ENCODE measurements around the gene PHACTR2. TPM values are rescaled to one million over a fixed set of nuclear protein-coding genes. Genes with fewer than 3 reads are reported as not detected.
"Not testable (repeated sequence)": the region's sequence is repeated elsewhere in the genome, so short reads cannot be mapped to it uniquely, and the experiment has no call there.

The PHACTR2 gene
- total RNA-seq, 4 donors from 2014 or later: 50.8 to 102 (median 65.1) TPM

DNA sequence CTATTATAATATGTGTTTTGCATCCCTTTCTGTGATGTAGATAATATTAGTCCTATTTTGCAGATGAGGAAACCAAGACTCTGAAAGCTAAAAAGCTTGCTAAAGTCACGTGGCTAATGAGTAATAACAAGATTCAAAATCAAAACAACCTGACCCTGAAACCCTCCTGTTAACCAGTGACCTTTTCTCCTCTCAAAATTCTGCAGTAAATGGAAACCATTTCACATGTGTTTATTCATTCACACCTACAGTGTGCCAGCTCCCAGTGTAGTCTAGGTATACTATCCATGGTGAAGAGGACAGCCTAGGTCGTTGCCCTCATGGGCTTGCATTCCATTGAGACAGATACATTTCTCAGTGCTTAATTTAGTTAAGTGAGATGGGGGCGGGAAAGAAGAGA lies 30.6 kb upstream of the PHACTR2 start:
- DNase-seq (ENCODE audit: low spot score) (no peak), ATAC-seq (ENCODE audit: low FRiP score) (no peak)
- TF ChIP-seq, protein P1, sequence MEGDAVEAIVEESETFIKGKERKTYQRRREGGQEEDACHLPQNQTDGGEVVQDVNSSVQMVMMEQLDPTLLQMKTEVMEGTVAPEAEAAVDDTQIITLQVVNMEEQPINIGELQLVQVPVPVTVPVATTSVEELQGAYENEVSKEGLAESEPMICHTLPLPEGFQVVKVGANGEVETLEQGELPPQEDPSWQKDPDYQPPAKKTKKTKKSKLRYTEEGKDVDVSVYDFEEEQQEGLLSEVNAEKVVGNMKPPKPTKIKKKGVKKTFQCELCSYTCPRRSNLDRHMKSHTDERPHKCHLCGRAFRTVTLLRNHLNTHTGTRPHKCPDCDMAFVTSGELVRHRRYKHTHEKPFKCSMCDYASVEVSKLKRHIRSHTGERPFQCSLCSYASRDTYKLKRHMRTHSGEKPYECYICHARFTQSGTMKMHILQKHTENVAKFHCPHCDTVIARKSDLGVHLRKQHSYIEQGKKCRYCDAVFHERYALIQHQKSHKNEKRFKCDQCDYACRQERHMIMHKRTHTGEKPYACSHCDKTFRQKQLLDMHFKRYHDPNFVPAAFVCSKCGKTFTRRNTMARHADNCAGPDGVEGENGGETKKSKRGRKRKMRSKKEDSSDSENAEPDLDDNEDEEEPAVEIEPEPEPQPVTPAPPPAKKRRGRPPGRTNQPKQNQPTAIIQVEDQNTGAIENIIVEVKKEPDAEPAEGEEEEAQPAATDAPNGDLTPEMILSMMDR (IDR thresholded peaks at IDR 0.05): no peak

DNA sequence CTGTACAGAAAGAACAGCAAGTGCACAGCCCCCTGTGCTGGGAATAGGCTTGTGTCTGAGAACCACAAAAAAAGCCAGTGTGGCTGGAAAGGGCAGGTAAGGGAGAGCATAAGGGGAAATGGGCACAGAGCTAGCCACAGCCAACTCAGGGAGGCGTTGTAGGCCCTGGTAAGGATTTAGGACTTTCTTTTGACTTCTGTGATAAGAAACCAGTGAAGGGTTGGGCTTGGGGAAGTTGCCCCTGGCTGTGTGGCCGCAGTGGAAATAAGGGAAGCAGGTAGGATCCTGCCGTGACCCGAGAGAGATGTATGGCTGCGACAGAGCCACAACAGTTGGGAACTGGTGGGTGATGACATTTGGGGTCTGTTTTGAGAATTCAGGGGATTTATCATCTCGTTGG lies 30.0 kb upstream of the PHACTR2 start:
- TF ChIP-seq, protein P1 (IDR thresholded peaks at IDR 0.05): no peak
- no peak for ATAC-seq (ENCODE audit: low FRiP score)
- DNase-seq (ENCODE audit: low spot score): no peak

DNA sequence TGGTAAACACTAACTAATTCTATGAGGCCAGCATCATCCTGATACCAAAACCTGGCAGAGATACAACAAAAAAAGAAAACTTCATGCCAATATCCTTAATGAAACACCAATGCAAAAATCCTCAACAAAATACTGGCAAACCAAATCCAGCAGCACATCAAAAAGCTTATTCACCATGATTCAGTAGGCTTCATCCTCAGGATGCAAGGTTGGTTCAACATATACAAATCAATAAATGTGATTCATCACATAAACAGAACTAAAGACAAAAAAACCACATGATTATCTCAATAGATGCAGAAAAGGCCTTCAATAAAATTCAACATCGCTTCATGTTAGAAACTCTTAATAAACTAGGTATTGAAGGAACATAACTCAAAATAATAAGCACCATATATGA lies 28.4 kb upstream of the PHACTR2 start:
- not testable (repeated sequence) for ATAC-seq (ENCODE audit: low FRiP score); DNase-seq (ENCODE audit: low spot score)

DNA sequence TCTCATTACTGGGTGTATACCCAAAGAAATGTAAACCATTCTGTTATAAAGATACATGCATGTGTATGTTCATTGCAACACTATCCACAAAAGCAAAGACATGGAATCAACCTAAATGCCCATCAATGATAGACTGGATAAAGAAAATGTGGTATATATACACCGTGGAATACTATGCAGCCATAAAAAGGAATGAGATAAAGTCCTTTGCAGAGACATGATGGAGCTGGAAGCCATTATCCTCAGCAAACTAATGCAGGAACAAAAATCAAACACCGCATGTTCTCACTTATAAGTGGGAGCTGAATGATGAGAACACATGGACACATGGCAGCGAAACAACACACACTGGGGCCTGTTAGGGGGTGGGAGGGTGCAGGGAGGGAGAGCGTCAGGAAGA lies 26.4 kb upstream of the PHACTR2 start:
- ATAC-seq (ENCODE audit: low FRiP score): not testable (repeated sequence)

DNA sequence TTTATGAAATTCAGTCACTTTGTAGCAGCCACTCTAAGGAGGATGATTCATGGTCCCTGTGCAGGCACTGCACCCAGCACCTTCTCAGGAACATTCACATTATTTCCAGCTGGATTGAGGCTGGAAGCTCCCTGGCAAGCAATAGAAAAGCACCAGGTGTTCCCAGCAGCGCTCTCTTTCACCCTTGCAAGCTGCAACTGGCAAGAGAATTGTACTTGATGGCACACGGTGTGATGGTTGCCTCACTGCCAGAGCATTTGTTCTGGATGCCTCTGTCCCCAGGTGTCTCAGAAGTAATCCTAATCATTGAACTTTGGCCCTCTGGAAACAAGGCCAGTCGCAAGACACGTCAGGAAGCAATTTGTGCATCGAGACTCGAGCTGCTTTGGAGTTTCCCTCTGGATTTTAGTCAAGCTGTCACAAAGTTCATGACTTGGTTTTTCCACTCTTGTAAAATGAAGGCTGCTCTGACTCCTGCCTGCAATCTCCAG lies 24.9 kb upstream of the PHACTR2 start:
- no peak for ATAC-seq (ENCODE audit: low FRiP score)
- DNase-seq (ENCODE audit: low spot score): no peak
- TF ChIP-seq, protein P1 (IDR thresholded peaks at IDR 0.05): no peak

More for the DNA sequence above, 26.4 kb upstream of the PHACTR2 start:
- not testable (repeated sequence) for DNase-seq (ENCODE audit: low spot score)

DNA sequence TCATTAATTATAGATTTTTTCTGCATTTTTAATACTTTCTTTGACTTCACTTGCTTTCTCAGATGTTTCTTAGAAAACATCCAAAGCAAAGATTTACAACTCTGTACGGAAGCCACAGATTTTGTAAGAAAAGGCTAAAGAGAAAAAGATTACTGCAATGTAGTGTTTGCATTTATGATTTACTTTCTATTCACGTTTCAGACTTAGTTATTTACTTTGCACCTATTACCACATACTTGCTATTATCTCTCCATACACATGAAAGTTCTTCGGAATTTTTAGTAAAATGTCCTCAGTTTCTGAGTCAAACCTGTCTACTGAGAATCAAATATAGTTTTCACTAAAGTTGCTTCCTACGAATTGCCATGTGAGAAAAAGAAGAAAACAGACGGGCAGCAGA lies 22.2 kb upstream of the PHACTR2 start:
- no peak for ATAC-seq (ENCODE audit: low FRiP score)
- TF ChIP-seq, protein P1 (IDR thresholded peaks at IDR 0.05): no peak
- DNase-seq (ENCODE audit: low spot score): no peak

DNA sequence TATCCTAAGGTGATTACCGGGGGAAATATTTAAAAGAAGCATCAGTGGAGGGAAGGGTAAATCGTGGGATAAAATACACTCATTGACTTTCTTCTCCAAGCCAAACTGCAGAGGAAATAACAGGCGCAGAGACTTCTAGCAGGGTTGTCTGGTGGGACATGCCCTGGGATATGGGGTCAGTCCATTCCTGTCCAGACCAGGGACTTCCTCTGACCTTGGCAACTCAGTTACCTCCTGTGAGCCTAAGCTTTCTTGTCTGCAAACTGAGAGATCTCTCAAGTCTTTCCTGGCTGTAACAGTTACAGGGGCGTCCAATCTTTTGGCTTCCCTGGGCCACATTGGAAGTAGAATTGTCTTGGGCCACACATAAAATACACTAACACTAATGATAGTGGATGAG lies 21.7 kb upstream of the PHACTR2 start:
- TF ChIP-seq, protein P1 (IDR thresholded peaks at IDR 0.05): no peak
- no peak for ATAC-seq (ENCODE audit: low FRiP score)

DNA sequence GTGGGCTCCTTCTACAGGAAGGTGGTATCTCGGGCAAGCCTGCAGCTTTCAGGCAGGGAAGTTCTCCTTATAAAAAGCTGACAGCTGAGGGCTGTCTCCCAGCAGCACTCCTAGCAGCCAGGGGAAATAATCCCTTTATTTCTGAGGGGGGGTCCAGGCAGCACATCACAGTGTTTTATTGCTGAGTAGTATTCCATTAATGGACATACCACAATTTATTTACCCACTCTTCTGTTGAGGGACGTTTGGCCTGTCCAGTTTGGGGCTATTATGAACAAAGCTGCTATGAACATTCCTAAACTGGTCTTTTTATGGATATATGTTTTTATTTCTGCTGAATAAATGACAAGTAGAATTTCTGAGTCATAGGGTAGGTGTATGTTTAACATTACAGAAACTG lies 20.0 kb upstream of the PHACTR2 start:
- DNase-seq (ENCODE audit: low spot score) (no peak), ATAC-seq (ENCODE audit: low FRiP score) (no peak)
- TF ChIP-seq, protein P1 (IDR thresholded peaks at IDR 0.05): no peak

More for the DNA sequence above, 21.7 kb upstream of the PHACTR2 start:
- DNase-seq (ENCODE audit: low spot score): no peak

DNA sequence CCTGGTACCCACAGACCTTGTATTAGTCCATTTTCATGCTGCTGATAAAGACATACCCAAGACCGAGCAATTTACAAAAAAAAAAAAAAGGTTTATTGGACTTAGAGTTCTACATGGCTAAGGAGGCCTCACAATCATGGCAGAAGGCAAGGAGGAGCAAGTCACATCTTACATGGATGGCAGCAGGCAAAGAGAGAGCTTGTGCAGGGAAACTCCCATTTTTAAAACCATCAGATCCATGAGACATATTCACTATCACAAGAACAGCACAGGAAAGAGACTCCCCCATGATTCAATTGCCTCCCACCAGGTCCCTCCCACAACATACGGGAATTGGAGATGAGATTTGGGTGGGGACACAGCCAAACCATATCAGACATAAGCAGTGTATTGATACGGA lies 17.6 kb upstream of the PHACTR2 start:
- ATAC-seq (ENCODE audit: low FRiP score); DNase-seq (ENCODE audit: low spot score): not testable (repeated sequence)
